ENCODE results near the gene ST8SIA6.

The ST8SIA6 gene

GRCh38 chr10:17365402-17365801 is 89.0 kb downstream of the ST8SIA6 start:
- no peak overlapping the region for H3K9ac ChIP-seq (ENCODE audit: low read length)
- H4K20me1 ChIP-seq (ENCODE audit: low read depth, low read length) = no peaks in the 10 kb centered on the region
- H3K36me3 ChIP-seq (ENCODE audit: low read length) = no peaks in the 10 kb centered on the region
- H3K9me3 ChIP-seq (ENCODE audit: insufficient read depth, low read length) = no peaks in the 10 kb centered on the region
- H3F3A ChIP-seq (ENCODE audit: insufficient read depth) = no peaks in the 10 kb centered on the region
- TF ChIP-seq, protein P1, sequence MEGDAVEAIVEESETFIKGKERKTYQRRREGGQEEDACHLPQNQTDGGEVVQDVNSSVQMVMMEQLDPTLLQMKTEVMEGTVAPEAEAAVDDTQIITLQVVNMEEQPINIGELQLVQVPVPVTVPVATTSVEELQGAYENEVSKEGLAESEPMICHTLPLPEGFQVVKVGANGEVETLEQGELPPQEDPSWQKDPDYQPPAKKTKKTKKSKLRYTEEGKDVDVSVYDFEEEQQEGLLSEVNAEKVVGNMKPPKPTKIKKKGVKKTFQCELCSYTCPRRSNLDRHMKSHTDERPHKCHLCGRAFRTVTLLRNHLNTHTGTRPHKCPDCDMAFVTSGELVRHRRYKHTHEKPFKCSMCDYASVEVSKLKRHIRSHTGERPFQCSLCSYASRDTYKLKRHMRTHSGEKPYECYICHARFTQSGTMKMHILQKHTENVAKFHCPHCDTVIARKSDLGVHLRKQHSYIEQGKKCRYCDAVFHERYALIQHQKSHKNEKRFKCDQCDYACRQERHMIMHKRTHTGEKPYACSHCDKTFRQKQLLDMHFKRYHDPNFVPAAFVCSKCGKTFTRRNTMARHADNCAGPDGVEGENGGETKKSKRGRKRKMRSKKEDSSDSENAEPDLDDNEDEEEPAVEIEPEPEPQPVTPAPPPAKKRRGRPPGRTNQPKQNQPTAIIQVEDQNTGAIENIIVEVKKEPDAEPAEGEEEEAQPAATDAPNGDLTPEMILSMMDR (IDR thresholded peaks at IDR 0.05; ENCODE audit: insufficient read depth, low read length, poor library complexity, severe bottlenecking) = no peak
- TF ChIP-seq EZH2phosphoT487 (conservative IDR thresholded peaks at IDR 0.05; ENCODE audit: low read length) = no peak
- H3K4me2 ChIP-seq (ENCODE audit: low read depth, low read length, poor library complexity, severe bottlenecking) = no peak overlapping the region
- no peaks in the 10 kb centered on the region for H3K79me2 ChIP-seq (ENCODE audit: insufficient read depth, low read length)
- H3K4me3 ChIP-seq (ENCODE audit: insufficient read depth, low read length, poor library complexity, severe bottlenecking) = no peak overlapping the region
- no peaks in the 10 kb centered on the region for H3K27me3 ChIP-seq (ENCODE audit: low read length)
- H3K9me2 ChIP-seq (replicated peaks; ENCODE audit: insufficient read depth, low read length) = no peaks in the 10 kb centered on the region
- no peak overlapping the region for H3K27ac ChIP-seq (ENCODE audit: low read depth, low read length)
- no peak overlapping the region for H2AFZ ChIP-seq (ENCODE audit: low read depth, low read length, severe bottlenecking)

DNA sequence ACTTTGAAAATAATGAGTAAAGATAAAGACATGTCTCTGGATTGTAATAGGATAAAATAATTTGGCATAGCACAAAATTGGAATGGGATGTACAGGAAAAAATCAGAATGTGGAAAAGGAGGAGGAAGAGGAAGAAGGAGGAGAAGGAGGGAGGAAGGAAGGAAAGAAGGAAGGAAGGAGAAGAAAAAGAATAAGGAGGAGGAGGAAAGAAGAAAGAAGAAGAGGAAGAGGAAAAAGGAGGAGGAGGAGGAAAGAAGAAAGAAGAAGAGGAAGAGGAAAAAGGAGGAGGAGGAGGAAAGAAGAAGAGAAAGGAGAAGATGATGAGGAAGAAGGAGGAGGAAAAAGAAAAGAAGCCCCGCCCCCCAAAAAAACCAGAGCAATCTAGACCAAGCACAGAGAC is 95.9 kb downstream of the ST8SIA6 start:
- no peaks in the 10 kb centered on the region for H3K9me3 ChIP-seq (ENCODE audit: insufficient read depth, low read length)
- H3F3A ChIP-seq (ENCODE audit: insufficient read depth) = no peaks in the 10 kb centered on the region
- no peaks in the 10 kb centered on the region for H3K27me3 ChIP-seq (ENCODE audit: low read length)
- H3K27ac ChIP-seq (ENCODE audit: low read depth, low read length) = no peak overlapping the region
- no peaks in the 10 kb centered on the region for H3K79me2 ChIP-seq (ENCODE audit: insufficient read depth, low read length)
- no peaks in the 10 kb centered on the region for H3K9me2 ChIP-seq (replicated peaks; ENCODE audit: insufficient read depth, low read length)
- H2AFZ ChIP-seq (ENCODE audit: low read depth, low read length, severe bottlenecking) = no peak overlapping the region
- H3K4me2 ChIP-seq (ENCODE audit: low read depth, low read length, poor library complexity, severe bottlenecking) = no peak overlapping the region
- no peaks in the 10 kb centered on the region for H4K20me1 ChIP-seq (ENCODE audit: low read depth, low read length)
- H3K9ac ChIP-seq (ENCODE audit: low read length) = no peak overlapping the region
- H3K4me3 ChIP-seq (ENCODE audit: insufficient read depth, low read length, poor library complexity, severe bottlenecking) = no peak overlapping the region
- no peaks in the 10 kb centered on the region for H3K36me3 ChIP-seq (ENCODE audit: low read length)
- TF ChIP-seq, protein P1 (IDR thresholded peaks at IDR 0.05; ENCODE audit: insufficient read depth, low read length, poor library complexity, severe bottlenecking) = no peak
- TF ChIP-seq EZH2phosphoT487 (conservative IDR thresholded peaks at IDR 0.05; ENCODE audit: low read length) = no peak

- H3K27ac ChIP-seq (ENCODE audit: low read depth, low read length) = no peak overlapping the region
- no peaks in the 10 kb centered on the region for H4K20me1 ChIP-seq (ENCODE audit: low read depth, low read length)
- no peak overlapping the region for H2AFZ ChIP-seq (ENCODE audit: low read depth, low read length, severe bottlenecking)
- no peaks in the 10 kb centered on the region for H3K9me2 ChIP-seq (replicated peaks; ENCODE audit: insufficient read depth, low read length)
- no peak overlapping the region for H3K4me3 ChIP-seq (ENCODE audit: insufficient read depth, low read length, poor library complexity, severe bottlenecking)
- no peaks in the 10 kb centered on the region for H3K36me3 ChIP-seq (ENCODE audit: low read length)
- H3K9ac ChIP-seq (ENCODE audit: low read length) = no peak overlapping the region
- H3K27me3 ChIP-seq (ENCODE audit: low read length) = no peaks in the 10 kb centered on the region
- H3K9me3 ChIP-seq (ENCODE audit: insufficient read depth, low read length) = no peaks in the 10 kb centered on the region
- H3F3A ChIP-seq (ENCODE audit: insufficient read depth) = no peaks in the 10 kb centered on the region
- TF ChIP-seq, protein P1 (IDR thresholded peaks at IDR 0.05; ENCODE audit: insufficient read depth, low read length, poor library complexity, severe bottlenecking) = no peak
- TF ChIP-seq EZH2phosphoT487 (conservative IDR thresholded peaks at IDR 0.05; ENCODE audit: low read length) = no peak
- H3K79me2 ChIP-seq (ENCODE audit: insufficient read depth, low read length) = no peaks in the 10 kb centered on the region
- no peak overlapping the region for H3K4me2 ChIP-seq (ENCODE audit: low read depth, low read length, poor library complexity, severe bottlenecking)
Measured at GRCh38 chr10:17357781-17358180, 96.6 kb downstream of the ST8SIA6 start.

Data from SU-DHL-6 (cell line).